Measurements from ENCODE around the gene SELENOF. TPM values are rescaled to one million over a fixed set of nuclear protein-coding genes. Genes with fewer than 3 reads are reported as not detected.
"Not testable (repeated sequence)": the region's sequence is repeated elsewhere in the genome, so short reads cannot be mapped to it uniquely, and the experiment has no call there.

Gene SELENOF
- total RNA-seq, 1 donor from 2014 or later, result 241 TPM

- H3K4me1 Mint-ChIP-seq, result no peaks in the 10 kb centered on the region
- H3K27ac ChIP-seq, result no peak overlapping the region
- H3K4me3 Mint-ChIP-seq, result no peak overlapping the region
- H4K20me1 ChIP-seq (ENCODE audit: low read depth), result no peaks in the 10 kb centered on the region
- no peaks in the 10 kb centered on the region for H3K79me2 ChIP-seq (ENCODE audit: low read depth)
- no peaks in the 10 kb centered on the region for H3K27me3 ChIP-seq
- no peak overlapping the region for H3K27ac Mint-ChIP-seq
- H3K9ac ChIP-seq, result no peak overlapping the region
- peaks cover 11% of the 10 kb centered on the region for H3K36me3 Mint-ChIP-seq
- no peaks in the 10 kb centered on the region for H3K9me3 Mint-ChIP-seq
- no peak for DNase-seq (ENCODE audit: low spot score)
- no peak overlapping the region for H3K4me3 ChIP-seq
- no peak overlapping the region for H2AFZ ChIP-seq (replicated peaks)
- H3K36me3 ChIP-seq, result no peaks in the 10 kb centered on the region
- no peak overlapping the region for H3K4me2 ChIP-seq
- TF ChIP-seq EZH2phosphoT487 (IDR thresholded peaks at IDR 0.05), result no peak
- no peak for TF ChIP-seq EZH2 (IDR thresholded peaks at IDR 0.05)
- no peak for TF ChIP-seq CTCF (IDR thresholded peaks at IDR 0.05)
- no peaks in the 10 kb centered on the region for H3K9me3 ChIP-seq (ENCODE audit: low read depth)
- H3F3A ChIP-seq (ENCODE audit: low read depth), result no peaks in the 10 kb centered on the region
- no peaks in the 10 kb centered on the region for H3K27me3 Mint-ChIP-seq (ENCODE audit: insufficient read depth, low read depth)
- no peaks in the 10 kb centered on the region for H3K4me1 ChIP-seq
Observed at GRCh38 chr1:86872086-86872485, 41.8 kb downstream of the SELENOF start.

- TF ChIP-seq CTCF (IDR thresholded peaks at IDR 0.05) (no peak), EZH2 (IDR thresholded peaks at IDR 0.05) (no peak), EZH2phosphoT487 (IDR thresholded peaks at IDR 0.05) (no peak)
- no peak overlapping the region for H3K4me3 Mint-ChIP-seq
- Histone ChIP-seq H4K20me1 (ENCODE audit: low read depth) (no peaks in the 10 kb centered on the region), H3K36me3 (no peaks in the 10 kb centered on the region), H3K27ac (no peak overlapping the region), H3K4me3 (no peak overlapping the region), H3K9me3 (ENCODE audit: low read depth) (no peaks in the 10 kb centered on the region), H3F3A (ENCODE audit: low read depth) (no peaks in the 10 kb centered on the region), H3K9ac (no peak overlapping the region), H3K4me2 (no peak overlapping the region), H3K27me3 (no peaks in the 10 kb centered on the region), H3K79me2 (ENCODE audit: low read depth) (no peaks in the 10 kb centered on the region), H3K4me1 (no peaks in the 10 kb centered on the region), H2AFZ (replicated peaks) (no peak overlapping the region)
- H3K9me3 Mint-ChIP-seq, result no peaks in the 10 kb centered on the region
- H3K27ac Mint-ChIP-seq, result no peak overlapping the region
- H3K36me3 Mint-ChIP-seq, result peaks cover 8% of the 10 kb centered on the region
- H3K27me3 Mint-ChIP-seq (ENCODE audit: insufficient read depth, low read depth), result no peaks in the 10 kb centered on the region
- H3K4me1 Mint-ChIP-seq, result no peaks in the 10 kb centered on the region
- DNase-seq (ENCODE audit: low spot score), result no peak
Observed at GRCh38 chr1:86871001-86871400, 42.9 kb downstream of the SELENOF start.

- no peak overlapping the region for H3K4me2 ChIP-seq
- no peaks in the 10 kb centered on the region for H3K27me3 Mint-ChIP-seq (ENCODE audit: insufficient read depth, low read depth)
- no peaks in the 10 kb centered on the region for H3K79me2 ChIP-seq (ENCODE audit: low read depth)
- no peaks in the 10 kb centered on the region for H3K27me3 ChIP-seq
- no peak overlapping the region for H3K9ac ChIP-seq
- H3K4me3 ChIP-seq, result no peak overlapping the region
- no peaks in the 10 kb centered on the region for H3K9me3 ChIP-seq (ENCODE audit: low read depth)
- no peak overlapping the region for H3K27ac ChIP-seq
- H3F3A ChIP-seq (ENCODE audit: low read depth), result no peaks in the 10 kb centered on the region
- no peak overlapping the region for H3K27ac Mint-ChIP-seq
- H3K36me3 ChIP-seq, result no peaks in the 10 kb centered on the region
- H4K20me1 ChIP-seq (ENCODE audit: low read depth), result no peaks in the 10 kb centered on the region
- H3K9me3 Mint-ChIP-seq, result no peaks in the 10 kb centered on the region
- DNase-seq (ENCODE audit: low spot score), result no peak
- no peaks in the 10 kb centered on the region for H3K4me1 ChIP-seq
- no peak overlapping the region for H3K4me3 Mint-ChIP-seq
- H3K4me1 Mint-ChIP-seq, result no peaks in the 10 kb centered on the region
- TF ChIP-seq EZH2 (IDR thresholded peaks at IDR 0.05) (no peak), EZH2phosphoT487 (IDR thresholded peaks at IDR 0.05) (no peak), CTCF (IDR thresholded peaks at IDR 0.05) (no peak)
- peaks cover 10% of the 10 kb centered on the region for H3K36me3 Mint-ChIP-seq
- H2AFZ ChIP-seq (replicated peaks), result no peak overlapping the region
Observed at GRCh38 chr1:86868477-86868876, 45.4 kb downstream of the SELENOF start.

GRCh38 chr1:86867278-86867677 lies 46.6 kb downstream of the SELENOF start:
- not testable (repeated sequence) for H3K9ac ChIP-seq; H3K79me2 ChIP-seq (ENCODE audit: low read depth); H3K9me3 ChIP-seq (ENCODE audit: low read depth); H3K4me1 Mint-ChIP-seq; H4K20me1 ChIP-seq (ENCODE audit: low read depth); H3K9me3 Mint-ChIP-seq; H3K27ac ChIP-seq; H3K27me3 Mint-ChIP-seq (ENCODE audit: insufficient read depth, low read depth); H3K27ac Mint-ChIP-seq; H3K36me3 ChIP-seq; DNase-seq (ENCODE audit: low spot score); H3F3A ChIP-seq (ENCODE audit: low read depth); H3K4me2 ChIP-seq; H3K4me3 Mint-ChIP-seq; H3K27me3 ChIP-seq; H3K4me3 ChIP-seq; H3K4me1 ChIP-seq; H2AFZ ChIP-seq (replicated peaks)
- H3K36me3 Mint-ChIP-seq, result peaks cover 11% of the 10 kb centered on the region

Measured in neural progenitor cell (in vitro differentiated cells).